MG63 (cell line): Measurements from ENCODE around the gene FKBP2. TPM values are rescaled to one million over a fixed set of nuclear protein-coding genes. Genes with fewer than 3 reads are reported as not detected.

Experiments used
- DNase-seq: peaks from one replicate; pipeline ENCODE4 v3.0.0-alpha.2; 2020
- H3K27me3 ChIP-seq: fragments of 250-450 bp; sonication (Bioruptor Pico); 2 replicates; pipeline ENCODE4 v1.5.1; 2020; ENCODE audit warnings: mild to moderate bottlenecking, moderate library complexity
- H3K36me3 ChIP-seq: fragments of 250-450 bp; sonication (Bioruptor Pico); 2 replicates; pipeline ENCODE4 v1.5.1; 2020; ENCODE audit warnings: mild to moderate bottlenecking, moderate library complexity
- H3K4me3 ChIP-seq: fragments of 250-450 bp; sonication (Bioruptor Pico); 2 replicates; pipeline ENCODE4 v1.5.1; 2020; ENCODE audit warnings: mild to moderate bottlenecking, moderate library complexity
- H3K9me3 ChIP-seq: fragments of 250-450 bp; sonication (Bioruptor Pico); 2 replicates; pipeline ENCODE4 v1.5.1; 2020; ENCODE audit warnings: mild to moderate bottlenecking, moderate library complexity
- total RNA-seq: library from RNA; depleted of rRNA; stranded (reverse); fragments of >200 nt; shearing (Covaris generic); gene quantifications from 2 replicates; pipeline ENCODE4 v1.2.3, GENCODE V29; 2014; ENCODE audit warnings: low replicate concordance

Gene FKBP2
- total RNA-seq, 1 experiment from 2014 or later: 22.8 TPM

DNA sequence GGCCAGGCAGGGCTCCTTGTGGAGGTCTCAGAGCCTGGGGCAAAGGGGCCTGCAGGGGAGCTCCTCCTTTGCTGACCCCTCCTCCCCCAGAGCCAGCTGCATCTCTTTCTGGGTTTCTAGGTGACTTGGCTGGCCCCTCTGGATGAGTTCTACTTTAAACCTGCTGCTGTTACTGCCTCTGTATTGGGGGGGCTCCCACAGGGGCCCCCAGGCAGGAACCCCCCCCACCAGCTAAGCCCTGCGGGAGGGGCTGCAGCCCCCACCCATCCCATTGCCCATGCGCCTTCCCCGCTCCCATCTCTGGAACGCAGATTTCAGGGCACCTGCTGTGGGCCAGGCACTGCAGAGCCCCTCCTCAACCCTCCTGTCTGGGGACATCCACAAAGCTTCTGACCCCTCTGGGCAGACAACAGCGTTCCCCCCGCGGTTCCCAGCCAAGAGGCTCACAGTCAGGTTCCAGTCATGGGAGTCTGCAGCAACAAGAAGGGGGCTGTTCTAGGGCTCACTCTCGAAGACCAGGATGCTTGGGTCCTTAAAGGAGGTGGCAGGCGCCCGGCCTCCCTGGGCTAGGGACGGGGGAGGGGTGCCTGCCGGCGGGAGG lies 9.6 kb downstream of the FKBP2 start:
- DNase-seq: no peak

DNA sequence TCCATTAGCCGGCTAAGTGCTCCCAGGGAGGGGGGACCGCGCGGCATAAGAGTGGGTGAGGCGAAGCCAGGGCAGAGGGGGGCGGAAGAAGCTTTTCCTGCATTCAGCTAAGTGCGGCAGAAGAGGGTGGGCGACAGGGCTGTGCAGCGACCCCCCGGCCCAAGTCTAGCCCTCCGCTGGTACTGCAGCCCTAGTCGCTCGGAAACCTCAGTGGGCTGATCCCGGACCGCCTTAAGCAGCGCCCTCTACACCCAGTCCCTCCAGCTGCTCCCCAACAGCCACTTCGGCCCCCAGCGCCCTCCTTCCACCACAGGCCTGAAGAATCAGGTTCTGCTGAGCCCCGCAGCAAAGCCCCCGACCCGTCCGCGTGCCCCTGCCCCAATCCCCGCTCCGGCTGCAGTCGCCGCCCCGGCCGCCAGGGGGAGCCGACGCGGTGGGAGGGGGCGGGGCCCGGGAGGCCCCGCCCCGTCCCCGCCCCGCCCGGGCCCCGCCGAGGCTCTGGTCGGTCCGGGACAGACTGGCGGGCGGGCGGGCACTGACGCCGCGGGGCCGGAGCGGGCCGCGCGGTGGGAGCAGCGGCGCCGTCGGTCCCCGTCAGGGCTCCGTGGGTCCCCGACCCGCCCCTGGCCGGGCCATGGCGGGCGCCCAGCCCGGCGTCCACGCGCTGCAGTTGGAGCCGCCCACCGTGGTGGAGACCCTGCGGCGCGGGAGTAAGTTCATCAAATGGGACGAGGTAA lies 10.3 kb downstream of the FKBP2 start, which contains the start of gene PLCB3:
Gene PLCB3 (plus strand): TSS at position 515 of the 737 bp plus-strand sequence. CDS start 120 bp downstream, at position 635.
- peak; percentile 51 for DNase-seq
- Histone ChIP-seq H3K4me3 (peak within 1 kb of the TSS; percentile 79), H3K36me3 (peaks cover 20% of the 10 kb centered on the region), H3K27me3 (no peaks in the 10 kb centered on the region), H3K9me3 (no peaks in the 10 kb centered on the region)

More for the DNA sequence above, 9.6 kb downstream of the FKBP2 start:
- no peaks in the 10 kb centered on the region for H3K9me3 ChIP-seq
- H3K27me3 ChIP-seq: no peaks in the 10 kb centered on the region
- H3K36me3 ChIP-seq: peaks cover 19% of the 10 kb centered on the region
- H3K4me3 ChIP-seq: peak overlapping the region; percentile 79

DNA sequence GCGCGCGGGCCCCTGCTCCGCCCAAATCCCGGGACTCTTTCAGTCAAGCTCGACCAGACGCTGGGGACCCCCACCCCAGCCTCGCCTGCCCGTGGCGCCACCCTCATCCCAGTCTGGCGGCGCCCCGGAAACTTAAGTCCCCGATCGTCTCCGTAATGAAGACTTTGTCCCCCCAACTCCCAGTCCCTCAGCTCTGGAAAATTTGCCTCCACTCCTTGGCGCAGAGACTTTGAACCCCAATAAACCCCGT lies 10.8 kb downstream of the FKBP2 start:
- no peaks in the 10 kb centered on the region for H3K27me3 ChIP-seq
- no peaks in the 10 kb centered on the region for H3K9me3 ChIP-seq
- H3K4me3 ChIP-seq: peak overlapping the region; percentile 79
- H3K36me3 ChIP-seq: peaks cover 22% of the 10 kb centered on the region
- no peak for DNase-seq

DNA sequence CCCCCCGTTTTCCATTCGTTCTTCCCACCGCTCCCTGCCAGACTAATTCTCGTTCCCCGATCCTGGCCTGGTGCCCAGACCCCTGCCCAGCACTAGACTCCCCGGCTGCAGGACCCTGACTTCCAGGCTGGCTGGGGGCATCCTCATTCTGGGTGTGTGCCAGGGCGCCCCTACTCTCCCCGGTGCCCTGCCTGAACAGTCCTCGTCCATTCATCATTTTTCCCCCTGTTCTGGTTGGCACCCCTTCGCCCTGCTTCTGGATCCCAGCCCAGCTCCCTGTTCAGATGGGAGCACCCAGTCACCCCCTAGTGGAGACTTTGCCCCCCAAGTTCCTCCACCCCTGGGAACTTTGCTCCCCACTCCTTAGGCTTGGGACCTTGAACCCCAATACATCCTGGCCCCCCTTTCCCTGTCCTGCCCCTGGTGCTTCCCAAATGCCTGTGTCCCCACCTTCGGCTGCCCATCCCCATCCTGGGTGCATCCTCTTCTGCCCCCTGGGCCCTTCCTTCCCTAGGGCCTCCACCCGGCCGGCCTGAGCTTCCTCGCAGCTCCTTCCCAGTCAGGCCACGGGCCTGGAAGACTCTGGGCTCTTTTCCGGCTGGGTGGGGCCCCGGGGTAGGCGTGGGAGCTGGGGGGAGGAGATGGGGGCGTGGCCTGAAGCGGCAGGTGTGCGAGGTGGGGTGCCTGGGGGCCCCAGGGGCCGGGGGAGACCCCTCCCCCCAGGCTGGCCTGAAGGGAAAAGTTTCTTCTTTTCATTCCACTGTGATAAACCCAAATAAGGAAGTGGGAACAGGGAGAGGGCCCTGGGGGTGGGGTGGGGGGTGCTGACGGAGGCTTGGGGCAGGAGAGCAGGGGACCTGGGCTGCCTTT lies 11.3 kb downstream of the FKBP2 start:
- Histone ChIP-seq H3K27me3 (no peaks in the 10 kb centered on the region), H3K4me3 (peak overlapping the region; percentile 79), H3K36me3 (peaks cover 24% of the 10 kb centered on the region), H3K9me3 (no peaks in the 10 kb centered on the region)
- DNase-seq: peak; percentile 63

DNA sequence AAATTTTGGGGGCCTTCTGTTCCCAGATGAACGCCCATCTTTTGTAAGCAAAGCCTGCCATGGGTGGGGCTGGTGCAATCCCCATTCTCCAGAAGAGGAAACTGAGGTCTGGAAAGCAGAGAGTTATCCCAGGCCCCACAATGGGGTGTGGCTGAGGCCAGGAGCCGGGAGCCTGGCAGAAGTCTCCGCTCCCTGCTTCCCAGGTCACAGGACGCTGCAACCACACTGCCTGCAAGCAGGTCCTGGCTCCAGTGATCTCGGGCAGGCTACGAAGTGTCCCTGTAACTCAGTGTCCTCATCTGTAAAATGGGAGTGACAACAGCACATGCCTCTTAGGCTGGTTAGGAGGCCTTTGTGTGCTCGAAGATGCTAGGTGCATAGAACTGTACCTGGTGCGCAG lies 12.1 kb downstream of the FKBP2 start:
- no peaks in the 10 kb centered on the region for H3K27me3 ChIP-seq
- no peaks in the 10 kb centered on the region for H3K9me3 ChIP-seq
- peaks cover 27% of the 10 kb centered on the region for H3K36me3 ChIP-seq
- no peak overlapping the region; the same call in 1 of the 2 replicates for H3K4me3 ChIP-seq
- no peak for DNase-seq

DNA sequence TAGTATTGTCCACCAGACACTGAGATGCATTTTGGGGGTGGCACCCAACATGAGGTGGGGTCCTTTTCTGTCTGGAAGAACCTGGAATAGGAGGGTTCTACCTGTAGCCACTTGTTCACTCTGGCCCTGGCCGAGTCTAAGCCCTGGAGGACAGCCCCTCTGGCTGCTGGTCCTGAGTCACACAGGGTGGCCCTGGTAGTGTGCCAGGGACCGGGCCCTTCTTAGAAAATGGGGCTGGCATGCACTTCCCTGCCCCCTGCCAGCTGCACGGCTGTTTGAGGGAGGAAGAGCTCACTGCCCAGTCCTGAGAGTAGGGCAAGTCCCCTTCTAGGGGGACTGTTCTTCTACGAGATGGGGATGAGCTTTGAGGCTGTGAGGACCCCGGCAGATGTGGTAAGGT lies 12.6 kb downstream of the FKBP2 start:
- H3K4me3 ChIP-seq: no peak overlapping the region
- no peak for DNase-seq
- no peaks in the 10 kb centered on the region for H3K9me3 ChIP-seq
- peaks cover 28% of the 10 kb centered on the region for H3K36me3 ChIP-seq
- H3K27me3 ChIP-seq: no peaks in the 10 kb centered on the region

DNA sequence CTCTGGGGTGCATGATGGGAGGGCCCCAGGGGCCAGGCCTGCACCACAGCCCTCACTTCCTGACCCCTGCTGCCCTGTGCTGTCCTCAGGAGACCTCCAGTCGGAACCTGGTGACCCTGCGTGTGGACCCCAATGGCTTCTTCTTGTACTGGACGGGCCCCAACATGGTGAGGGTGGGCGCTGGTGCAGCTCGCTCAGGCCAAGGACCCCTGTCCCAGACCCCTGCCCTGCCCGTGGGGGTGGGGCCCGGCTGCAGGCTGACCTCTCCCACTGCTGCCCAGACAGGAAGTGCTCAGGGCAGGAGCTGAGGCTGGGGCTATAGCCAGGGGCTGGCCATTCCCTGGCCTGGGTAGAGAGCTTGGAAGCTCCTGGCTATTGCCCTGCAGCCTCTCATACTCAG lies 13.4 kb downstream of the FKBP2 start:
- Histone ChIP-seq H3K9me3 (no peaks in the 10 kb centered on the region), H3K4me3 (no peak overlapping the region), H3K36me3 (peaks cover 35% of the 10 kb centered on the region), H3K27me3 (no peaks in the 10 kb centered on the region)
- no peak for DNase-seq

DNA sequence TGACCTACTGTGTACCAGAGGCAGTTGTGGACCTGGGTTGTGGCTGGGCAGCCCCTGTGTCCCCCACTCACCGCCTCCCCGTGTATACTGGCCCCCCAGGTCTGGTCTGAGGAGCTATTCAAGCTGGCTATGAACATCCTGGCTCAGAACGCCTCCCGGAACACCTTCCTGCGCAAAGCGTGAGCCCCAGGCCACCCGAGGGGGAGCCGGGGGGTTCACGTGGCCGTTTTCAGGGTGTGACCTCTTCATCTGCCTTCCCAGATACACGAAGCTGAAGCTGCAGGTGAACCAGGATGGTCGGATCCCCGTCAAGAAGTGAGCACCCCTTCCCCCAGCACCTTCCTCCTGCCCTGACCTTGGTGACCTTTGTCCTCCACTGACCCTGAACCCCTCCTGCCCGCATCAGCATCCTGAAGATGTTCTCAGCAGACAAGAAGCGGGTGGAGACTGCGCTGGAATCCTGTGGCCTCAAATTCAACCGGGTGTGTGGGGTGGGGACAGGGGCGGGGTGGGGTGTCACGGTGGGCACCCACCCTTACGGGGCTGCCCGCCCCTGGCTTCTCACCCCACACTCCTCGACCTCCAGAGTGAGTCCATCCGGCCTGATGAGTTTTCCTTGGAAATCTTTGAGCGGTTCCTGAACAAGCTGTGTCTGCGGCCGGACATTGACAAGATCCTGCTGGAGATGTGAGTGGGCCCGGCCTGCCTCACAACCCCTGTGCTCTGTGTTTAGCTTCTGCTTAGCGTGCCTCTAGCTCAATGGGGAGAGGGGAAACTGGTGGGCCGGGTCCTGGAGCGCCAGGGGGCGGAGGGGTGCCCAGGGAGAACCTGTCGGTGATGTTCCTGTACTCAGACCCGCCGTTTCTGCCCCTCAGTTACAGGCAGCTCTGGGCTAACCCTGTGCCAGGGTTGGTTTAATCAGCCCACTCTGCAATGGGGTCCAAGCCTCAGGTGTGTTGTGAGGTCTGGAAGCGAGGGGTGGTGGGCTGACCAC lies 14.5 kb downstream of the FKBP2 start:
- H3K4me3 ChIP-seq: no peak overlapping the region
- peaks cover 44% of the 10 kb centered on the region for H3K36me3 ChIP-seq
- no peaks in the 10 kb centered on the region for H3K9me3 ChIP-seq
- no peaks in the 10 kb centered on the region for H3K27me3 ChIP-seq
- DNase-seq: no peak

DNA sequence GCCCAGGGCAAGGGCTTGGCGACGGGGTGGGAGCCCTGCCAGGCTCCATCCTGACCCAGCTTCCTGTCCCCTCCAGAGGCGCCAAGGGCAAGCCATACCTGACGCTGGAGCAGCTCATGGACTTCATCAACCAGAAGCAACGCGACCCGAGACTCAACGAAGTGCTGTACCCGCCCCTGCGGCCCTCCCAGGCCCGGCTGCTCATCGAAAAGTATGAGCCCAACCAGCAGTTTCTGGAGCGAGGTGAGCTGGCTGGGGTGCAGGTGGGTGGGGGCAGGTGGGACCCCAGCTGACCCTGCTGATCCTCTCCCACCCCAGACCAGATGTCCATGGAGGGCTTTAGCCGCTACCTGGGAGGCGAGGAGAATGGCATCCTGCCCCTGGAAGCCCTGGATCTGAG lies 15.4 kb downstream of the FKBP2 start:
- Histone ChIP-seq H3K4me3 (no peak overlapping the region), H3K9me3 (no peaks in the 10 kb centered on the region), H3K27me3 (no peaks in the 10 kb centered on the region), H3K36me3 (peaks cover 44% of the 10 kb centered on the region)
- no peak for DNase-seq

DNA sequence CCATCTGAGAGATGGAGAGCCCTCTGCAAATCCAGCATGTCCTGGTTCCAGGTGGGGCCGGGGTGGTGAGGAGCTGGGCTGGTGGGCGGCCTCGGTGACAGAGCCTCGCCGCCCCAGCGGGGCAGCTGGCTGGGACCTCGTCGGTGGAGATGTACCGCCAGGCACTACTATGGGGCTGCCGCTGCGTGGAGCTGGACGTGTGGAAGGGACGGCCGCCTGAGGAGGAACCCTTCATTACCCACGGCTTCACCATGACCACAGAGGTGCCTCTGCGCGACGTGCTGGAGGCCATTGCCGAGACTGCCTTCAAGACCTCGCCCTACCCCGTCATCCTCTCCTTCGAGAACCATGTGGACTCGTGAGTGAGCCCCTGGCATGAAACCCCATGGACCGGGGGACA lies 17.5 kb downstream of the FKBP2 start:
- no peak for DNase-seq
- H3K27me3 ChIP-seq: no peaks in the 10 kb centered on the region
- no peak overlapping the region for H3K4me3 ChIP-seq
- H3K9me3 ChIP-seq: no peaks in the 10 kb centered on the region
- H3K36me3 ChIP-seq: peaks cover 55% of the 10 kb centered on the region

DNA sequence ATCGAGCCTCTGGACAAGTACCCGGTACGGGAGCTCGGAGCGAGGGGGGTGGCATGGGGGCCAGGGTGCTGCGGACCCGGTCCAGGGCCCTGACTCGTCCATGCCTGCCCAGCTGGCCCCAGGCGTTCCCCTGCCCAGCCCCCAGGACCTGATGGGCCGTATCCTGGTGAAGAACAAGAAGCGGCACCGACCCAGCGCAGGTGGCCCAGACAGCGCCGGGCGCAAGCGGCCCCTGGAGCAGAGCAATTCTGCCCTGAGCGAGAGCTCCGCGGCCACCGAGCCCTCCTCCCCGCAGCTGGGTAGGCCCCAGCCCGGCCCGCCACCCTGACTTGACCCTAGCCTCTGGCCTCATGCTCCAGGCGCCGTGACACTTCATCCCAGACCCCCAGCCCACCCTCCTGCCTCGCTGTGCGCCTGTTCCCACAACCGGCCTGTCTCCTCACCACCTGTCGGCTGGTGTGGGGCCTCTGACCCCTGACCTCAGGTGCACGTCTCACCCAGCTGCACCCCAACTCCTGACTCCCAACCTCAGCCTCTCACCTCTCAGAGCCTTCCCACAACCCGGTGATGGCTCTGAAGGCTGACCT lies 18.1 kb downstream of the FKBP2 start:
- Histone ChIP-seq H3K9me3 (no peaks in the 10 kb centered on the region), H3K36me3 (peaks cover 55% of the 10 kb centered on the region), H3K27me3 (no peaks in the 10 kb centered on the region), H3K4me3 (no peak overlapping the region)
- no peak for DNase-seq

DNA sequence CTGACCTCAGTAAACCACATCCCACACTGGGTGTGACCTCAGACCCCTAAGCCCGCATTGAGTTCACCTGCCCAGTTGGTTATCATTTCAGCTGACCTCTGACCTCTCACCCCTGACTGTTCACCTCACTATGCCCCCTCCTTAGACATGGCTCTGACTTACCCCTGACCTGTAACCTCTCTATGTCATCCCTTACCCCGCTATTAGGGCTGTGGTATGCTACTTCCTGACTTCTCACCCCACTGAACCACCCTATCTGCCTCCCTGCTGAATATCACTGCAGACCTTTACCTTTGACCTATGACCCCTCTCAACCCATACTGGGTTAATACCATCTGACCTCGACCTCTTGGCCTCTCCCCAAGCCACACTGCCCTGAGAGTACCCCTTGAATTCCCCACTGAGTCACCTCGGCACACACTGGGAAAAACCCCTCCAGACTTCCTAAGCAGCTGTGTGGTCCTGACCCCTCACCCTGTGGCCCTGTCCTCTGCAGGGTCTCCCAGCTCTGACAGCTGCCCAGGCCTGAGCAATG lies 18.7 kb downstream of the FKBP2 start:
- Histone ChIP-seq H3K9me3 (no peaks in the 10 kb centered on the region), H3K27me3 (no peaks in the 10 kb centered on the region), H3K36me3 (peaks cover 50% of the 10 kb centered on the region), H3K4me3 (no peak overlapping the region)
- no peak for DNase-seq

DNA sequence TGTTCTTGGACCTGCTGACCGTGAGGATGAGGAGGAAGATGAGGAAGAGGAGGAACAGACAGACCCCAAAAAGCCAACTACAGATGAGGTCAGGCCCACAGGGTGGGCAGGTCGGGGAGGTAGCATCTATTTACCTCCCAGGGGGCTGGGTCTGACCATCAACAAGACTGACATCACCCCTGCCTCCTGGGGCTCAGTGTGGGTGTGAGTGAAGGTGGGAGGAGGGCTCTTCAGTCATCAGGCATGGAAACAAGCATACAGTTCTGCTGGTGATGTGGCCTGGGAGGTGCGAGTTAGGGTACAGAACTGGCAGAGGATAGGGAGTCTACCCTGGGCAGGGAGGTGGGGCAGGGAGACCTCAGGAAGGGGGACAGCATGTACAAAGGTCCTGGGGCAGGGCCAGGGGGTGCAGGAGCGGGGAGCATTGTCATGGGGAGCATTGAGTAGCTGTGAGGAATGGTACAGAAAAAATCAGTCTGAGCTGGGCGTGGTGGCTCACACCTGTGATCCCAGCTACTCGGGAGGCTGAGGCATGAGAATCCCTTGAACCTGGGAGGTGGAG lies 19.3 kb downstream of the FKBP2 start:
- Histone ChIP-seq H3K27me3 (no peaks in the 10 kb centered on the region), H3K4me3 (no peak overlapping the region), H3K9me3 (no peaks in the 10 kb centered on the region), H3K36me3 (peaks cover 43% of the 10 kb centered on the region)
- no peak for DNase-seq

DNA sequence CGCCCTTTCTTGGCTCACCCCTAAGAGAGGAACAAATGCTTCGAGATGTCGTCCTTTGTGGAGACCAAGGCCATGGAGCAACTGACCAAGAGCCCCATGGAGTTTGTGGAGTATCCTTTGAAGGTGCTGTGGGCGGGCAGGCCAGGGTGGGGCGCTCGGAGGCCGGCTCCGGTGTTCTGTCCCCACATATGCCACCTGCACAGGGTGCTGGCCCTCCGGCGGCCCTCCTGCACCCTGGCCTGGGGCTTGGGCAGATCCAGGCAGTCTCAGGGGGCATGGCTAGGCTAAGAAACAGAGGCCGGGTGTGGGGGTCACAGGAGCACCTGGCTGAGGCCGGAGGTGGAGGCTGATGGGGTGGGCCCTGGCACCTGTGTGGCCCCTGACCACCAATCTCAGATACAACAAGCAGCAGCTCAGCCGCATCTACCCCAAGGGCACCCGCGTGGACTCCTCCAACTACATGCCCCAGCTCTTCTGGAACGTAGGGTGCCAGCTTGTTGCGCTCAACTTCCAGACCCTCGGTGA lies 20.7 kb downstream of the FKBP2 start:
- peaks cover 37% of the 10 kb centered on the region for H3K36me3 ChIP-seq
- no peak for DNase-seq
- H3K9me3 ChIP-seq: no peaks in the 10 kb centered on the region
- H3K4me3 ChIP-seq: no peak overlapping the region
- H3K27me3 ChIP-seq: no peaks in the 10 kb centered on the region

DNA sequence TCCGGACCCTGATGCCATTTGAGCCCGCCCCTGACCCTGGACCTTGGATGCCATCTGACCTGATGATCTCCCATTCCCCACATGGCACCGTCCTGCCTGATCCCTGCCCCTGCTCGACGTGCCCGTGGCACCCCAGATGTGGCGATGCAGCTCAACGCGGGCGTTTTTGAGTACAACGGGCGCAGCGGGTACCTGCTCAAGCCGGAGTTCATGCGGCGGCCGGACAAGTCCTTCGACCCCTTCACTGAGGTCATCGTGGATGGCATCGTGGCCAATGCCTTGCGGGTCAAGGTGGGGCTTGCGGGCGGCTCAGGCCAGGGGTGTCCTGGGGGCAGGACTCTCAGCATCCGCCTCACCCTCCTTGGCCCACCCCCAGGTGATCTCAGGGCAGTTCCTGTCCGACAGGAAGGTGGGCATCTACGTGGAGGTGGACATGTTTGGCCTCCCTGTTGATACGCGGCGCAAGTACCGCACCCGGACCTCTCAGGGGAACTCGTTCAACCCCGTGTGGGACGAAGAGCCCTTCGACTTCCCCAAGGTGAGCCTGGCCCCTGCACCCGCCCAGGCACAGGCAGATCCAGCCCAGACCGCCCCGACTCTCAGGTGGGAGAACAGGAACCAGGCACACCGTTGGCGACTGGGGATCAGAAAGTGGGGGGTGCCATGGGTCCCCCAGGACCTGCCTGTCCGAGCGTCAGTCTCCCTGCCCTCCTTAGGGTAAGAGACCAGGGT lies 21.5 kb downstream of the FKBP2 start:
- no peaks in the 10 kb centered on the region for H3K27me3 ChIP-seq
- H3K36me3 ChIP-seq: peaks cover 33% of the 10 kb centered on the region
- no peak overlapping the region for H3K4me3 ChIP-seq
- H3K9me3 ChIP-seq: no peaks in the 10 kb centered on the region
- no peak for DNase-seq
